Ovary (tissue), 10 donors: ENCODE data around the gene SYNJ1. TPM values are rescaled to one million over a fixed set of nuclear protein-coding genes. Genes with fewer than 3 reads are reported as not detected.
"Not testable (repeated sequence)": the region's sequence is repeated elsewhere in the genome, so short reads cannot be mapped to it uniquely, and the experiment has no call there.

Experiments
- DNase-seq, 5 donors: peaks; one replicate each; pipeline ENCODE4 v3.0.0-alpha.2; 2019 to 2020
- H3K27ac ChIP-seq, 2 donors: fragments of 200-600 bp; one replicate each; pipeline versions ENCODE4 v1.5.1 to v1.8.0; 2019 to 2022
- H3K27me3 ChIP-seq: fragments of 200-600 bp; one replicate; pipeline ENCODE4 v1.8.0; 2022
- H3K36me3 ChIP-seq: fragments of 200-600 bp; sonication (generic); one replicate; pipeline ENCODE4 v1.5.1; 2019
- H3K4me1 ChIP-seq: one replicate; pipeline ENCODE4 v1.8.1; 2013; ENCODE audit warnings: mild to moderate bottlenecking, moderate library complexity; ENCODE audit not compliant: insufficient read depth
- H3K4me3 ChIP-seq: fragments of 200-600 bp; sonication (generic); one replicate; pipeline ENCODE4 v1.5.1; 2017
- H3K9me3 ChIP-seq, 2 donors: fragments of 200-600 bp in 1 of 2; sonication (generic) in 1 of 2; one replicate each; pipeline versions ENCODE4 v1.5.1 to v1.8.1; 2013 to 2019; ENCODE audit warnings: mild to moderate bottlenecking in 1 of 2, moderate library complexity in 1 of 2
- CTCF ChIP-seq, 3 donors: fragments of 450-650 bp in 2 of 3; fragments of 200-600 bp in 1 of 3; IDR thresholded peaks; one replicate each; pipeline versions ENCODE4 v1.5.1 to v1.8.0; 2016 to 2022; ENCODE audit warnings: antibody characterized with exemption in 3 of 3, mild to moderate bottlenecking in 1 of 3
- EP300 ChIP-seq: sonication (generic); formaldehyde crosslinking; IDR thresholded peaks from one replicate; pipeline ENCODE4 v1.6.1; 2017; ENCODE audit warnings: antibody characterized with exemption
- POLR2A ChIP-seq: fragments of 450-650 bp; IDR thresholded peaks from one replicate; pipeline ENCODE4 v1.6.1; 2017; ENCODE audit warnings: antibody characterized with exemption, mild to moderate bottlenecking, moderate library complexity
- WGBS, 3 donors: extraction: QIAGEN DNeasy Blood & Tissue Kit in 1 of 3; methylation state at CpG; one replicate each; pipeline versions ENCODE4 v1.1.5 to v1.1.7; 2013 to 2017; 5-methylcytosine and 5-hydroxymethylcytosine counted together
- intact Hi-C, 4 donors: fragments of 100-400 bp; cut with DNase I; formaldehyde crosslinking; loops; one replicate each; pipeline versions ENCODE4 v1.11.0 to v1.15.1; 2022 to 2023
- long read RNA-seq, 3 donors: library from polyadenylated mRNA in 2 of 3; unstranded in 2 of 3; transcript quantifications; one replicate each; pipeline ENCODE4 v2.0.0 and lab custom pipeline, GENCODE V29; 2021 to 2026
- polyA plus RNA-seq, 2 donors: library from polyadenylated mRNA; stranded (reverse); fragments of 200-250 nt in 1 of 2; fragments of 350-450 nt in 1 of 2; fragmentation: Illumina TruSeq in 1 of 2; extraction: RNeasy Lipid Tissue Mini Kit (QIAGEN cat#74804) in 1 of 2; gene quantifications; one replicate each; pipeline ENCODE4 v1.2.3, GENCODE V29; 2013 to 2014
- total RNA-seq, 7 donors: library from RNA; depleted of rRNA in 2 of 7; stranded (reverse); fragments of >200 nt in 2 of 7; fragmentation: NEBNext Ultra II Directional in 3 of 7; extraction: Animal tissue kit (Norgen Biotek cat#: 25700) in 3 of 7; gene quantifications; one replicate each; pipeline versions ENCODE4 v1.1.0 to v1.2.4, GENCODE V29; 2016 to 2023
- donor health status: DM: no; HTN: no; CAD: no; lungs with moderate emphysema.
- donor health status: DM: no; HTN: no; CAD: no.
- donor health status: Bipolar disorder and iron deficiency.
- donor health status: DM: yes; HTN: yes; CAD: no.
- donor health status: DM: no; HTN: no; CAD: no.
- donor health status: DM: yes; HTN: yes; CAD: no.

Gene SYNJ1
- total RNA-seq (10 to 100 TPM in 4 of 7 donors, 1 to 10 TPM in 3; 7.0 to 15.6 (median 11.1) TPM), polyA plus RNA-seq (1 to 10 TPM; 4.8 to 8.7 TPM)
- long read RNA-seq, donor 1, partial matches to known transcripts, result 4 of 8 reads
- long read RNA-seq, donor 1, other reads (novel, unspliced or antisense), result 1 of 8 reads
- long read RNA-seq, donor 2, result 0 reads
- long read RNA-seq, donor 3, partial matches to known transcripts, result 3 of 3 reads
- long read RNA-seq, donor 3, other reads (novel, unspliced or antisense), result 0 of 3 reads

GRCh38 chr21:32727687-32728455 lies at the start of gene SYNJ1:
Gene SYNJ1, minus strand, starts transcription at chr21:32728013. Its CDS starts 1,118 bp downstream, at chr21:32726895.
- H3K4me1 ChIP-seq, result peaks cover 8% of the 10 kb centered on the region
- intact Hi-C loops, result loop anchor here in 1 of 4 donors (5.0 kb wide), 1 partner anchor 44 kb away; the partner anchor contains the start of gene PAXBP1

GRCh38 chr21:32777269-32777668 lies 49.5 kb upstream of the SYNJ1 start:
- H3K4me3 ChIP-seq, result no peak overlapping the region
- intact Hi-C loops, result loop anchor here in 1 of 4 donors (10.0 kb wide), 1 partner anchor 48 kb away; no protein-coding TSS in a partner anchor
- no peak for TF ChIP-seq CTCF (IDR thresholded peaks at IDR 0.05)
- no peak for TF ChIP-seq EP300
- TF ChIP-seq POLR2A, result no peak
- H3K27me3 ChIP-seq, result no peaks in the 10 kb centered on the region
- no peaks in the 10 kb centered on the region for H3K36me3 ChIP-seq
- H3K9me3 ChIP-seq, result no peaks in the 10 kb centered on the region
- 96 to 100% (median 98%) methylated on average over 1 of the region's 1 CpG for WGBS, 3 donors
- H3K4me1 ChIP-seq, result peaks cover 8% of the 10 kb centered on the region
- DNase-seq, result no peak
- H3K27ac ChIP-seq, result no peak overlapping the region

More at GRCh38 chr21:32727687-32728455, at the start of gene SYNJ1:
- Histone ChIP-seq H3K4me3 (peak within 1 kb of the TSS; percentile 99), H3K36me3 (no peaks in the 10 kb centered on the region), H3K27ac (peak within 1 kb of the TSS; percentile 14 to 79), H3K27me3 (no peaks in the 10 kb centered on the region), H3K9me3 (no peaks in the 10 kb centered on the region)
- WGBS, 3 donors, result 0 to 1% (median 1%) methylated on average over 63 to 75 of the region's 79 CpGs
- peak; percentile 93 to 97 (median 95) for DNase-seq
- peak; percentile 66 for TF ChIP-seq POLR2A
- no peak for TF ChIP-seq EP300
- TF ChIP-seq CTCF (IDR thresholded peaks at IDR 0.05), result no peak

GRCh38 chr21:32776743-32777142 lies 48.9 kb upstream of the SYNJ1 start:
- no peaks in the 10 kb centered on the region for H3K36me3 ChIP-seq
- peaks cover 8% of the 10 kb centered on the region for H3K4me1 ChIP-seq
- 92 to 93% (median 92%) methylated on average over 6 of the region's 6 CpGs for WGBS, 3 donors
- TF ChIP-seq EP300 (no peak), CTCF (IDR thresholded peaks at IDR 0.05) (no peak), POLR2A (no peak)
- no peak overlapping the region for H3K27ac ChIP-seq
- no peak for DNase-seq
- intact Hi-C loops, result loop anchor here in 1 of 4 donors (10.0 kb wide), 1 partner anchor 48 kb away; no protein-coding TSS in a partner anchor
- H3K27me3 ChIP-seq, result no peaks in the 10 kb centered on the region
- no peak overlapping the region for H3K4me3 ChIP-seq
- no peaks in the 10 kb centered on the region for H3K9me3 ChIP-seq

GRCh38 chr21:32773048-32773344 lies 45.2 kb upstream of the SYNJ1 start:
- not testable (repeated sequence) for H3K27me3 ChIP-seq, H3K36me3 ChIP-seq, H3K4me1 ChIP-seq, H3K27ac ChIP-seq, H3K4me3 ChIP-seq, H3K9me3 ChIP-seq
- DNase-seq, result peak in 1 of 5 donors; percentile 29
- intact Hi-C loops, result loop anchor here in 2 of 4 donors (5.0 to 10.0 kb wide), 3 partner anchors 46 to 361 kb away; partner anchors contain the start of genes EVA1C (in 1 of the 2) and SYNJ1 (in 1 of the 2)
- WGBS, 3 donors, result 94 to 96% (median 95%) methylated on average over 11 of the region's 11 CpGs
